ENCODE measurements around the gene RPF1.

GRCh38 chr1:84510165-84510564 lies 31.1 kb downstream of the RPF1 start:
- TF ChIP-seq CTCF (IDR thresholded peaks at IDR 0.05 in 4 of 5, conservative IDR thresholded peaks at IDR 0.05 in 1 of 5) (no peak), POLR2A (IDR thresholded peaks at IDR 0.05) (no peak)
